GM23338 (cell line): ENCODE measurements around the gene OR8B8. TPM values are rescaled to one million over a fixed set of nuclear protein-coding genes. Genes with fewer than 3 reads are reported as not detected.

Experiments used
- ATAC-seq: fragments of 200-7000 bp; cut with Tn5 transposase; 3 replicates; pipeline ENCODE4 v1.9.1; 2020
- DNase-seq: peaks from one replicate; pipeline ENCODE4 v3.0.0-alpha.2; 2015; ENCODE audit warnings: low spot score
- H2AFZ ChIP-seq: fragments of 200-600 bp; sonication (generic); 2 replicates; pipeline ENCODE4 v1.8.0; 2016; ENCODE audit warnings: antibody characterized with exemption, mild to moderate bottlenecking, moderate library complexity
- H3F3A ChIP-seq: fragments of 200-600 bp; sonication (generic); replicated peaks from 2 replicates; pipeline ENCODE4 v1.8.0; 2017; ENCODE audit warnings: antibody characterized with exemption, mixed run types, low read depth
- H3K27ac ChIP-seq: fragments of 200-600 bp; sonication (generic); 2 replicates; pipeline ENCODE4 v1.6.1; 2016; ENCODE audit warnings: low read depth
- H3K27me3 ChIP-seq: fragments of 200-600 bp; sonication (generic); 2 replicates; pipeline ENCODE4 v1.8.0; 2016; ENCODE audit warnings: mild to moderate bottlenecking, mixed run types, moderate library complexity; ENCODE audit not compliant: insufficient read depth
- H3K36me3 ChIP-seq: fragments of 200-600 bp; sonication (generic); 2 replicates; pipeline ENCODE4 v1.8.0; 2016; ENCODE audit warnings: mild to moderate bottlenecking; ENCODE audit not compliant: insufficient read depth
- H3K4me1 ChIP-seq: fragments of 200-600 bp; sonication (generic); 2 replicates; pipeline ENCODE4 v1.8.0; 2016; ENCODE audit warnings: mild to moderate bottlenecking, moderate library complexity; ENCODE audit not compliant: insufficient read depth
- H3K4me2 ChIP-seq: fragments of 200-600 bp; sonication (generic); 2 replicates; pipeline ENCODE4 v1.7.1; 2017; ENCODE audit warnings: mixed run types
- H3K4me3 ChIP-seq: fragments of 200-600 bp; sonication (generic); 2 replicates; pipeline ENCODE4 v1.6.1; 2016; ENCODE audit warnings: mixed run types
- H3K79me2 ChIP-seq: fragments of 200-600 bp; sonication (generic); replicated peaks from 2 replicates; pipeline ENCODE4 v1.8.0; 2017; ENCODE audit warnings: mild to moderate bottlenecking; ENCODE audit not compliant: insufficient read depth
- H3K9me2 ChIP-seq: fragments of 200-600 bp; sonication (generic); 2 replicates; pipeline ENCODE4 v1.8.0; 2017; ENCODE audit not compliant: insufficient read depth
- H4K20me1 ChIP-seq: fragments of 200-600 bp; sonication (generic); replicated peaks from 2 replicates; pipeline ENCODE4 v1.8.0; 2017; ENCODE audit warnings: mild to moderate bottlenecking; ENCODE audit not compliant: insufficient read depth
- H3K27ac Mint-ChIP-seq: 2 replicates; pipeline ENCODE4 v1.8.0; 2020; ENCODE audit warnings: inconsistent platforms, mild to moderate bottlenecking, moderate library complexity, mixed read lengths
- H3K27me3 Mint-ChIP-seq: 3 replicates; pipeline ENCODE4 v1.8.0; 2022; ENCODE audit warnings: low read depth, mild to moderate bottlenecking, moderate library complexity, mixed read lengths, inconsistent platforms; ENCODE audit not compliant: insufficient read depth, poor library complexity
- H3K36me3 Mint-ChIP-seq: 3 replicates; pipeline ENCODE4 v1.8.0; 2021; ENCODE audit warnings: low read depth, mild to moderate bottlenecking, inconsistent platforms, moderate library complexity, mixed read lengths
- H3K4me1 Mint-ChIP-seq: 3 replicates; pipeline ENCODE4 v1.8.0; 2020; ENCODE audit warnings: mild to moderate bottlenecking, inconsistent platforms, mixed read lengths
- H3K4me3 Mint-ChIP-seq: 3 replicates; pipeline ENCODE4 v1.8.0; 2021; ENCODE audit warnings: moderate library complexity, mild to moderate bottlenecking, inconsistent platforms, mixed read lengths
- H3K9me3 Mint-ChIP-seq: 3 replicates; pipeline ENCODE4 v1.8.0; 2020; ENCODE audit warnings: moderate library complexity, mild to moderate bottlenecking, inconsistent platforms, mixed read lengths
- CREB1 ChIP-seq: fragments of 250-450 bp; sonication (Bioruptor Pico); IDR thresholded peaks from 2 replicates; pipeline ENCODE4 v1.5.0; 2020; ENCODE audit warnings: low read depth, mild to moderate bottlenecking, moderate library complexity
- CTCF ChIP-seq, 2 experiments: fragments of 200-600 bp in 1 of 2; sonication (generic) in 1 of 2; conservative IDR thresholded peaks; 2 replicates each; pipeline versions ENCODE4 v1.5.1 to v1.6.1; 2016 to 2017; ENCODE audit warnings: antibody characterized with exemption in 2 of 2, low read depth in 2 of 2, mild to moderate bottlenecking in 2 of 2, moderate library complexity in 1 of 2
- ETS1 ChIP-seq: IDR thresholded peaks from 2 replicates; pipeline ENCODE4 v1.6.1; 2016; ENCODE audit warnings: antibody characterized with exemption
- EZH2 ChIP-seq: fragments of 200-600 bp; sonication (generic); IDR thresholded peaks from one replicate; pipeline ENCODE4 v1.8.0; 2017; ENCODE audit warnings: antibody characterized with exemption, mild to moderate bottlenecking, low read depth; ENCODE audit not compliant: unreplicated experiment
- EZH2phosphoT487 ChIP-seq: fragments of 200-600 bp; sonication (generic); IDR thresholded peaks from one replicate; pipeline ENCODE4 v1.8.1; 2018; ENCODE audit warnings: antibody characterized with exemption; ENCODE audit not compliant: unreplicated experiment
- JUNB ChIP-seq: IDR thresholded peaks from one replicate; pipeline ENCODE4 v1.6.1; 2016; ENCODE audit warnings: antibody characterized with exemption; ENCODE audit not compliant: unreplicated experiment
- NANOG ChIP-seq: IDR thresholded peaks from 2 replicates; pipeline ENCODE4 v1.6.1; 2016; ENCODE audit warnings: antibody characterized with exemption, borderline replicate concordance
- POLR2AphosphoS5 ChIP-seq: IDR thresholded peaks from 2 replicates; pipeline ENCODE4 v1.6.1; 2016; ENCODE audit warnings: antibody characterized with exemption, low read depth
- REST ChIP-seq: IDR thresholded peaks from one replicate; pipeline ENCODE4 v1.6.1; 2018; ENCODE audit warnings: antibody characterized with exemption; ENCODE audit not compliant: unreplicated experiment
- STAT1 ChIP-seq: IDR thresholded peaks from one replicate; pipeline ENCODE4 v1.6.1; 2016; ENCODE audit warnings: antibody characterized with exemption; ENCODE audit not compliant: unreplicated experiment
- ZNF114 ChIP-seq: fragments of 250-450 bp; sonication (Bioruptor Pico); IDR thresholded peaks from 2 replicates; pipeline ENCODE4 v1.5.0; 2020; ENCODE audit warnings: mild to moderate bottlenecking, moderate library complexity
- ZNF331 ChIP-seq: fragments of 250-450 bp; sonication (Bioruptor Pico); IDR thresholded peaks from 2 replicates; pipeline ENCODE4 v1.5.0; 2020; ENCODE audit warnings: low read depth, mild to moderate bottlenecking, moderate library complexity
- ZNF462 ChIP-seq: fragments of 250-450 bp; sonication (Bioruptor Pico); IDR thresholded peaks from 2 replicates; pipeline ENCODE4 v1.5.0; 2020; ENCODE audit warnings: mild to moderate bottlenecking, moderate library complexity
- long read RNA-seq: library from polyadenylated mRNA; unstranded; transcript quantifications from one replicate; pipeline ENCODE4 v2.0.0, GENCODE V29; 2020; ENCODE audit not compliant: unreplicated experiment
- polyA plus RNA-seq: library from polyadenylated mRNA; unstranded; fragments of >200 nt; fragmentation: Nextera tagmentation; extraction: Ambion mirVana; gene quantifications from 2 replicates; pipeline ENCODE4 v1.2.1, GENCODE V29; 2016
- total RNA-seq: library from RNA; depleted of rRNA; stranded (reverse); fragments of >200 nt; shearing (Covaris generic); gene quantifications from 2 replicates; pipeline ENCODE4 v1.2.3, GENCODE V29; 2014; rRNA removed

OR8B8 gene
- total RNA-seq = not detected in 2 replicates
- not detected in 2 replicates for polyA plus RNA-seq
- long read RNA-seq = 0 reads

GRCh38 chr11:124445646-124446150, at the start of gene OR8B8:
Gene OR8B8, minus strand, starts transcription at chr11:124445696. Its CDS starts 4,611 bp downstream, at chr11:124441085.
- Histone ChIP-seq H3K9me2 (0 out of 2 replicates have a peak, but pooled peaks cover under 1% of the 10 kb centered on the region), H3K4me2 (no peak within 1 kb of the TSS), H3K27me3 (no peaks in the 10 kb centered on the region), H3K27ac (no peak within 1 kb of the TSS), H3K79me2 (no peaks in the 10 kb centered on the region), H2AFZ (no peak within 1 kb of the TSS), H4K20me1 (no peaks in the 10 kb centered on the region), H3K4me3 (no peak within 1 kb of the TSS), H3F3A (no peaks in the 10 kb centered on the region), H3K36me3 (no peaks in the 10 kb centered on the region), H3K4me1 (no peaks in the 10 kb centered on the region)
- ATAC-seq = no peak
- Mint-ChIP-seq H3K27ac (no peak within 1 kb of the TSS), H3K27me3 (no peaks in the 10 kb centered on the region), H3K4me1 (no peaks in the 10 kb centered on the region), H3K36me3 (no peaks in the 10 kb centered on the region), H3K4me3 (no peak within 1 kb of the TSS), H3K9me3 (no peaks in the 10 kb centered on the region)
- TF ChIP-seq STAT1 = no peak
- no peak for TF ChIP-seq NANOG
- TF ChIP-seq ETS1 = no peak
- TF ChIP-seq EZH2 = no peak
- no peak for TF ChIP-seq JUNB
- TF ChIP-seq CTCF (conservative IDR thresholded peaks at IDR 0.05; ENCODE audit: low read depth in 2 of 2) = no peak
- TF ChIP-seq REST = no peak
- no peak for TF ChIP-seq ZNF114 (CRISPR knock-in tag)
- no peak for TF ChIP-seq CREB1
- TF ChIP-seq EZH2phosphoT487 = no peak
- no peak for TF ChIP-seq ZNF331 (CRISPR knock-in tag)
- no peak for TF ChIP-seq ZNF462 (CRISPR knock-in tag)
- no peak for TF ChIP-seq POLR2AphosphoS5
- no peak for DNase-seq
